NCI-H1417 (cell line): Measurements from ENCODE around the gene ADORA1.

ENCODE experiments used
- DNase-seq, 3 experiments: peaks; one replicate each; lab custom pipeline; 2025; lab: John Stamatoyannopoulos, UW

The ADORA1 gene

GRCh38 chr1:203211812-203212211 lies 84.3 kb downstream of the ADORA1 start:
- no peak for DNase-seq

DNA sequence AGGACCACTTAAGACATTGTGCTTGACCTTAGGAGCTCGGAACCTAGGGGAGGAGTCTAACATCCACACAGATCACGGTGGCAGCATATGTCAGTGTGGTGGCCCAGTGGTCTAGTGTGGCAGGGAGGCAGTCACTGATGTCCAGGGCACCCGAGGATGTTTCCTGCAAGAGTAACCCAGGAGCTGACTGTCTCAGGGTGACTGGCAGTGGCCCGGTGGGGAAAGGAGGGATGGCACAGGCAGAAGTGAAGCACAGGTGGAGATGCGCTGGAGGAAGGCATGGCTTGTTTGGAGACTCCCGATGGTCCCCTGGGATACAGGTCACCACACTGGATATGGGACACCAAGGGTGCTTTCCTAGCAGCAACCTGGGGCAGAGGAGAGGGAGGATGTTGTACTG lies 85.6 kb downstream of the ADORA1 start:
- no peak for DNase-seq

- DNase-seq = no peak
Measured at GRCh38 chr1:203214871-203215270, 87.3 kb downstream of the ADORA1 start.

GRCh38 chr1:203215573-203215972 lies 88.0 kb downstream of the ADORA1 start:
- DNase-seq = peak; percentile 50 to 78 (median 78)

GRCh38 chr1:203216274-203217138 lies 89.0 kb downstream of the ADORA1 start:
- DNase-seq = peak; percentile 67 to 95 (median 88)
